Activated CD4-positive, alpha-beta T cell treated with anti-CD3 and anti-CD28 coated beads, Interleukin-2, amount 10 ng/mL, durations not matched to agents 24 days and 14 days (primary cell): ENCODE data around the gene LMF1. TPM values are rescaled to one million over a fixed set of nuclear protein-coding genes. Genes with fewer than 3 reads are reported as not detected.

Experiments used
- DNase-seq: peaks from one replicate; pipeline ENCODE4 v3.0.0; 2022
- H3K27ac Mint-ChIP-seq: one replicate; pipeline ENCODE4 v1.8.0; 2022; ENCODE audit warnings: mild to moderate bottlenecking, mixed read lengths
- H3K27me3 Mint-ChIP-seq: one replicate; pipeline ENCODE4 v1.8.0; 2022; ENCODE audit warnings: mixed read lengths
- H3K36me3 Mint-ChIP-seq: one replicate; pipeline ENCODE4 v1.8.0; 2022; ENCODE audit warnings: low read depth, mild to moderate bottlenecking, mixed read lengths
- H3K4me1 Mint-ChIP-seq: one replicate; pipeline ENCODE4 v1.8.0; 2021; ENCODE audit warnings: mixed read lengths
- H3K4me3 Mint-ChIP-seq: one replicate; pipeline ENCODE4 v1.8.0; 2022; ENCODE audit warnings: mild to moderate bottlenecking, moderate library complexity, mixed read lengths
- H3K9me3 Mint-ChIP-seq: one replicate; pipeline ENCODE4 v1.8.0; 2021; ENCODE audit warnings: mixed read lengths
- intact Hi-C: fragments of 100-400 bp; cut with micrococcal nuclease; formaldehyde crosslinking; loops from one replicate; pipeline ENCODE4 v1.15.1; 2023
- total RNA-seq: library from RNA; stranded (reverse); gene quantifications from 2 replicates; pipeline ENCODE4 v1.2.3, GENCODE V29; 2022

The LMF1 gene
- total RNA-seq, 1 donor from 2014 or later: 11.9 TPM

DNA sequence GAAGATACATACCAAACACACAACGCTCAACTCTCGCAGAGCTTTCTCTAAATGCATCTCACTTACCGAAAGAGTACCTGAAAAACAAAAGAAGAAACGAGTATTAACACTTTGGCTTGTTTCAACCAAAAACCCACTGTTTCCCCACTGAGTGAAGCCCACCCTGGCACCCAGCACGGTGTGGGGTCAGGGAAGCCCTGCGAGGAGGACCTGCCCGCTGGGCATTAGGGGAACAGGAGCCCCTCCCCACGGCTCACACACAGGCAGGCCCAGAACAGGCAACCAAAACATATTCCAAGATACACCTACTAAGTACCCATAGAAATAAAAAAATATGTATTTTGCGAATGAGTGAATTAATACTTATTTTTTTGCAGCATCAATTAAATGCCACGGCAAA is 36.6 kb downstream of the LMF1 start:
- intact Hi-C loops: no loop called here
- DNase-seq: no peak
- Mint-ChIP-seq H3K4me1 (no peaks in the 10 kb centered on the region), H3K27me3 (no peaks in the 10 kb centered on the region), H3K9me3 (no peaks in the 10 kb centered on the region), H3K27ac (no peak overlapping the region), H3K36me3 (peaks cover 2% of the 10 kb centered on the region), H3K4me3 (no peak overlapping the region)

DNA sequence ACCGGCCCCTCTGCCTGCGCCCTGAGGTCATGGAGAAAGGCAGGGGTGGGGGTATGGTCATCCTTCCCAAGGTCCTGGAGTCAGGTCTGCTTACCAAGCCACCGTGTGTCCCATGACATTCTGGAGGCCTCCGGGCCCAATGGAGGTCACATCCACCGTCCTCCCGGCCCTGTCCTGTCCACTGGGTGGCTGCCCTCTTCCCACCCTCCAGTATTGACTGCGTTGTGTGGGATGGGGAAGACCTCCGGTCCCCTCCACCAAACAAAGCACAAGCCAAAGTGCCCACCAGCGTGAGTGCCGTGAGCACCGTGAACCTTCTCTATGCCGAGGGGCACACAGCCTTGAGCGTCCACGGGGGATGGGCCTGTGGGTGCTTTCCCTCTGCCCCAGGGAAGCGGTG is 37.2 kb downstream of the LMF1 start:
- Mint-ChIP-seq H3K4me3 (no peak overlapping the region), H3K36me3 (peaks cover 2% of the 10 kb centered on the region), H3K27ac (no peak overlapping the region), H3K4me1 (no peaks in the 10 kb centered on the region), H3K9me3 (no peaks in the 10 kb centered on the region), H3K27me3 (no peaks in the 10 kb centered on the region)
- intact Hi-C loops: no loop called here
- DNase-seq: no peak

DNA sequence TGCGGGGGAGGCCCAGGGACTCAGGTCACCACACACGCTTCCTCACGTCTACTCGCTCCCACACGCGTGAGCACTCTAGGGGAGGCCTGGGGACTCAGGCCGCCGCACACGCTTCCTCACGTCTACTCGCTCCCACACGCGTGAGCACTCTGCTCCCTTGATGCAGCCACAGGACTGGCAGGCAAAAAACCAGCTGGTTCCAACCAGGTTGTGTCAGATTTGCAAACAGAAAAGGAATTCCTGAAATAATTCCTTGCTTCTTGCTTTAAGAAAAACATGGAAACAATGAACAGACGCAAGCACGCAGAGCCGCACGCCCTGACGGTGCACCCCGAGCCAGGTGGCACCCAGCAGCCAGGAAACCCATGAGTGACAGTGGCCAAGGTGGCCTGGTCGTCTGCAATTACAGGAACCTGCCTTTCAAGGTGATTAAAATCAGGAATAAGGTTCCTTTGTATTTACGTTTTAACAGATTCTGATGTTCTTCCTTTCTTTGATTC is 37.9 kb downstream of the LMF1 start:
- Mint-ChIP-seq H3K9me3 (no peaks in the 10 kb centered on the region), H3K4me3 (no peak overlapping the region), H3K27ac (no peak overlapping the region), H3K27me3 (no peaks in the 10 kb centered on the region), H3K4me1 (no peaks in the 10 kb centered on the region), H3K36me3 (peaks cover 2% of the 10 kb centered on the region)
- intact Hi-C loops: no loop called here
- DNase-seq: no peak

DNA sequence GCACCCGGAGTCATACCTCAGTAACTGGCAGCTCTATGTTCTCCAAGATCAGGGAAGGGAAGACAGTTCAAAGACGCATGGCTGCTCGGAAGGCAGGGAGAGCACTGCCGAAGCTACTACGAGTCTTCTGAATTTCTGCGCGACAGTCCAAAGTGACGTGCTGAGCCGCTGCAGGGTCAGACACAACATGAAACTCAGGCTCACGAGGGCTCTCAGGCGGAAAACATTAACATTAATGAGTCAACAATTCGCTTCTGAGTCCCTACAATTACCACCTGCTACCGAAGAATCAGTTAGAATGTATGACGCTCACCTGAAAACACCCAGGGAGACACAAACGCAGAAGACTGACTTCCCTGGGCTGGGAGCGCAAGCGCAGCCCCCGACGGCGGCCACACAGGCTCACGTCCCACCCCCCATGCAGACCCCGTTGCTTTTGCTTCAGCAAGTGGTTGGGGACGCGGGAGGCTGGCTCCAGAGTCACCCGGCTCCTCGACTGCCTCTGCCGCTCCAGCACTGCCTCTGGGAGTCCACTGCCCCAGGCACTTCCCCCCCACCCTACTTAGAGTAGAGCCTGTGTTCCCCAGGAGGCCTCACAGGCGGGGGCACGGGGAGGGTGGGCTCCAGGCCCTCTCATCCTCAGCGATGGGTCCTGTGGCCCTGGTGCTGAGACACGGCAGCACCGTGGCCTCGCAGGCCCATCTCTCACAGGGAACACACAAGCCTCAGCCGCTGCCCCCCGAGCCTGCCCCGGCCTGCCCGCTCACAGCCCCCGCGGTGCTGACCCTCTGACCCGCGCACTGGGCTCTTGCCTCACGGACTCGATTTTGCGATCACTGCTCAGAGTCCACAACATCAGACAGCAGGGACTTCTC is 38.9 kb downstream of the LMF1 start:
- no peaks in the 10 kb centered on the region for H3K4me1 Mint-ChIP-seq

DNA sequence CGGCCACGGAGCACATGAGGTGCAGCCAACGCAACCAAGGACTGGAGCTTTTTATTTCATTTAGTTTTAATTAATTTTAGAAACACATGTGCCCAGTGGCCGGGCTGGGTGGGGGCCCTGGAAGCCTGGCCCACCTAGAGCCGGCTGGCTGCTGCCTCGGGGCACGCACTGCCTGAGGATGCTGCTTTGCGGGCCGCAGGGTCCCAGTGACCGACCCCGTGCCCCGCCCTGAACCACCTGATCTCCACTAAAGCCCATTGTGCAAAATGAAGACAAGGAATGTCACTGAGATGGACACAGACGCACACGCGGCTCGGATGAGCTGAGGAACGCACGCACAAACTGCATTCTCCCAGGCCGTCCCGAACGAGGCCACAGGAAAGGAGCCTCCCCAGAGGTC is 39.6 kb downstream of the LMF1 start:
- peaks cover 2% of the 10 kb centered on the region for H3K9me3 Mint-ChIP-seq
- intact Hi-C loops: no loop called here
- no peak for DNase-seq

More for the DNA sequence above, 38.9 kb downstream of the LMF1 start:
- Mint-ChIP-seq H3K9me3 (no peaks in the 10 kb centered on the region), H3K27ac (no peak overlapping the region), H3K4me3 (no peak overlapping the region), H3K36me3 (peaks cover 2% of the 10 kb centered on the region), H3K27me3 (no peaks in the 10 kb centered on the region)
- intact Hi-C loops: no loop called here
- DNase-seq: no peak

DNA sequence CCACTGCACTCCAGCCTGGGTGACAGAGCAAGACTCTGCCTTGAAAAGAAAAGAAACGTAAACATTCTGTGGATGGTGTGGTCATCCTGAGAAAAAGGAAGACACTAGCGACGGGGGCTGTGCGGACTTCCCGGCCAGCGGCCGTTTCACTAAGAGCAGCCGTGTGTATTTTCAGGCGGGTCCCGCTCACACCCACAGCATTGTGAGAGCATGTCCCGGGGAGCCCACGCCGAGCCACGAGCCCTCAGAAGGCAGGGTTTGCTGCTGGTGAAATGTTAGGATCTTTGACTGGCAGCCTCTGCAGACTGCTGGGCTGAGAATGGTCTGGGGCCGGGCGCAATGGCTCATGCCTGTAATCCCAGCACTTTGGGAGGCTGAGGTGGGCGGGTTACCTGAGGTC is 40.3 kb downstream of the LMF1 start:
- Mint-ChIP-seq H3K27me3 (no peaks in the 10 kb centered on the region), H3K4me3 (no peak overlapping the region), H3K9me3 (peaks cover 4% of the 10 kb centered on the region), H3K36me3 (peaks cover 6% of the 10 kb centered on the region), H3K27ac (no peak overlapping the region), H3K4me1 (no peaks in the 10 kb centered on the region)
- intact Hi-C loops: no loop called here
- no peak for DNase-seq

More for the DNA sequence above, 39.6 kb downstream of the LMF1 start:
- Mint-ChIP-seq H3K27ac (no peak overlapping the region), H3K4me3 (no peak overlapping the region), H3K36me3 (peaks cover 4% of the 10 kb centered on the region), H3K4me1 (no peaks in the 10 kb centered on the region), H3K27me3 (no peaks in the 10 kb centered on the region)

DNA sequence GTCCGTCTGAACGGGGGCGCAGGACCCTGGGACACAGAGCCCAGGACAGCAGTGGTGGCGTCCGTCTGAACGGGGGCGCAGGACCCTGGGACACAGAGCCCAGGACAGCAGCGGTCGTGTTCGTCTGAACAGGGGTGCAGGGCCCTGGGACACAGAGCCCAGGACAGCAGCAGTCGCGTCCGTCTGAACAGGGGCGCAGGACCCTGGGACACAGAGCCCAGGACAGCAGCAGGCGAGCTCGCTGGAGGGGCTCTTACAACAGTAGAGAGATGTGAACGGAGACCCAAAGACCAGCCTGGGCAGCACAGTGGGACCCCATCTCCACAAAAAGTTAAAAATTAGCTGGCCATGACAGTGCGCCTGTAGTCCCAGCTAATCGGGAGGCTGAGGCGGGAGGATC is 40.7 kb downstream of the LMF1 start:
- intact Hi-C loops: no loop called here
- DNase-seq: no peak
- Mint-ChIP-seq H3K27ac (no peak overlapping the region), H3K36me3 (peaks cover 6% of the 10 kb centered on the region), H3K4me1 (no peaks in the 10 kb centered on the region), H3K9me3 (peaks cover 4% of the 10 kb centered on the region), H3K4me3 (no peak overlapping the region), H3K27me3 (no peaks in the 10 kb centered on the region)

DNA sequence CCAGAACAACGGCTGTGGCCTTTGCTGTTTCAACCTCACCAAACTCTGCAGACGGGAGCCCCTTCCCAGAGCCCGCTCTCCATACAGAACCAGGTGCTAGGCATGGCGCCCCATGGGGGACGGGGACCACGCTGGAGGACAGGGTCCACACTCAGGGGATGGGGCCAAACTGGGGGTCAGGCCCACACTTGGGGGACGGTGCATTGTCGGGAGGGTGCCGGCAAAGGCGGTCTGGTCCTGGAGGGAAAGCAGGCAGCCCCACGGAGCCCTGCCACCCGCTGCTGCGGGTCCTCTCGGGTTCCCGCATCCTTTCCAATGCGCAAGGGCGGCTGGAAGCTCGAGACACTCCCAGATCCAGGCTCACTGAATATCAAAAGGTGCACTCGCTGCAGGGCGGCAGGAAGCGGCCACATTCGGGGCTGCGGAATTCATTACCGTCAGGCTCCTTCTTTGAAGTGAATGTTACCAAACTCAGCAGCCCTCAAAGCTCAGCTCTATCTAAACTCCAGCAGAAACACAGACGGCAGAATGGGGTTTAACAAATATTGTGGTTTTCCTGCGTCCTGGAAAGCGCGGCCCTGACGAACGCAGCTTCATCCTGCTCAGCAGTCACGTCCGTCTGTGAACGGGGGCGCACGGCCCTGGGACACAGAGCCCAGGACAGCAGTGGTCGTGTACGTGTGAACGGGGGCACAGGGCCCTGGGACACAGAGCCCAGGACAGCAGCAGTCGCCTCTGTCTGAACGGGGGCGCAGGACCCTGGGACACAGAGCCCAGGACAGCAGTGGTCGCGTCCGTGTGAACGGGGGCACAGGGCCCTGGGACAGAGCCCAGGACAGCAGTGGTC is 41.3 kb downstream of the LMF1 start:
- intact Hi-C loops: no loop called here
- peaks cover 4% of the 10 kb centered on the region for H3K9me3 Mint-ChIP-seq

DNA sequence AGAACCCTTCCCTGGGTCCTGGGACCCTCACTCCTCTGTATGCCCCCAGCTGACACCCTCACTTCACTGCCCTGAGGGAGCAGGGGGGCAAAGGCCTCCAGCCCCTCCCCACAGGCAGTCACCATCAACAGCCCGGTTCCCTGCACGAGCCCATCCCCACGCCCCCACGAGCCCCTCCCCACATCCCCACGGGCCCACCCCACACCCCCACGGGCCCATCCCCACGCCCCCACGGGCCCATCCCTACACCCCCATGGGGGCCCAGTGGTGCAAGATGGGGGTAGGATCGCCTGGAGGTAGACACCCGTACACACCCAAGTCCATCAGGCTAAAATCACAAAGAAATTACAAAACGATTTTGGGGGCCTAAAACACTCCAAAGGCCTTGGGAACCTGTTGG is 42.3 kb downstream of the LMF1 start:
- no peaks in the 10 kb centered on the region for H3K4me1 Mint-ChIP-seq
- peaks cover 4% of the 10 kb centered on the region for H3K9me3 Mint-ChIP-seq
- H3K36me3 Mint-ChIP-seq: peaks cover 6% of the 10 kb centered on the region
- no peak for DNase-seq
- H3K4me3 Mint-ChIP-seq: no peak overlapping the region
- H3K27me3 Mint-ChIP-seq: no peaks in the 10 kb centered on the region
- intact Hi-C loops: no loop called here
- H3K27ac Mint-ChIP-seq: no peak overlapping the region

More for the DNA sequence above, 41.3 kb downstream of the LMF1 start:
- no peaks in the 10 kb centered on the region for H3K27me3 Mint-ChIP-seq
- peaks cover 6% of the 10 kb centered on the region for H3K36me3 Mint-ChIP-seq
- H3K4me1 Mint-ChIP-seq: no peaks in the 10 kb centered on the region
- H3K27ac Mint-ChIP-seq: no peak overlapping the region
- H3K4me3 Mint-ChIP-seq: no peak overlapping the region
- DNase-seq: no peak

DNA sequence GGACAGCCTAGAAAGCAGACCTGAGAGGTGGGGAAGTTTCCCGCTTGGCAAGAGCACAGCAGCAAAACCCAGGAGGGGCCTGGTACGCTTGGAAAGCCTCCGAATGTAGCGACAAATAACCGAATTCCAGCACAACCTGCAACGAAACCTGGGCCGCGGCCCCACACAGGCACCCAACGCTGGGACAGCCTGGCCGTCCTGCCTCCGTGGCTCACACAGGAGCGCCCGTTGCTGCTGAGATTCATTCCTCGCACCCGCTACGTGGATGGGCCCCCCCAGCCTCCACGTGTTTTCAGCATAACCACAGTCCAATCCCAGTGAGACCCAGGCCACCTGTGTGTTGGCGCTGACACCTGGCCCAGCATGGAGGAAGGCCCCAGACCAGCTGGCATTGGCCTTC is 42.9 kb downstream of the LMF1 start:
- H3K27me3 Mint-ChIP-seq: no peaks in the 10 kb centered on the region
- no peak for DNase-seq
- intact Hi-C loops: no loop called here
- no peak overlapping the region for H3K27ac Mint-ChIP-seq
- peaks cover 6% of the 10 kb centered on the region for H3K36me3 Mint-ChIP-seq
- no peak overlapping the region for H3K4me3 Mint-ChIP-seq
- peaks cover 4% of the 10 kb centered on the region for H3K9me3 Mint-ChIP-seq
- H3K4me1 Mint-ChIP-seq: no peaks in the 10 kb centered on the region

DNA sequence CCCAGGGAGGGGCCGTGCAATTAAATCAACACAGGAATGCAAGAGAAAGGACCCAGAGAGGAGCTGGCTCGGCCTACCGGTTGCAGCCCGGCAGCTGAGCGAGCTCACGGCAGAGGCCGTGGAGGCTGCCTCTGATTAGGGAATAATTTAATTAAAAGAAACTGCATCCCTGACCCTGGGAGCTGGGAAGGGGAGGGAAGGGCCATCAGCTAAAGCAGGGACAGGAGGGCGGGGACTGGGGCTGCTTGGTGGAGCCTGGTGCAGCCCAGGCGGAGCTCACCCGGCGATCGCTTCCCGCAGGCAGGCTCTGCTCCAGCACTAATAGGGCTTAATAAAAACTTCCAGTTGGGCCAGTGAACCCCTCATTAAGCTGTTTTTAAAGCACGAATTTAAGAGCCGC is 43.4 kb downstream of the LMF1 start:
- Mint-ChIP-seq H3K36me3 (peaks cover 7% of the 10 kb centered on the region), H3K27me3 (no peaks in the 10 kb centered on the region), H3K27ac (no peak overlapping the region), H3K4me3 (no peak overlapping the region), H3K4me1 (no peaks in the 10 kb centered on the region), H3K9me3 (peaks cover 4% of the 10 kb centered on the region)
- DNase-seq: no peak
- intact Hi-C loops: no loop called here

DNA sequence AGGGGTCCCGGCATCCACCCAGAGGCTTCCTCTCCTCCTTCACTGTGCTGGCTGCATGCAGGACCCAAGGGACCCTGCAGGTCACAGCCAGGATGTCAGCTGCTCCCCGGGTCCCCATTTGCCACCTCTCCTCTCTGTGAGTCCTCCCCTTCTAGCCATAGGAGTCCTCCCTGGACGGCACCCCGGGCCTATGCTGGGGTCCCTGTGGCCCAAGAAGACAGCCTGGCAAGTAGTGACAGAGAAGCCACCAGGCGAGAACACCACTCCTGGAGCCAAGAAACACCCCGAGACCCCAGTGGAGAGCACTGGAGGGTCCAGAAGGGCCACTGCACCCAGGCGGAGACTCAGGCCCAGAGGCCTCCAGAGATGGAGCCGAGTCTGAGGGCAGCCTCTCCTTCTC is 44.1 kb downstream of the LMF1 start:
- H3K4me3 Mint-ChIP-seq: no peak overlapping the region
- no peak for DNase-seq
- H3K4me1 Mint-ChIP-seq: no peaks in the 10 kb centered on the region
- H3K27ac Mint-ChIP-seq: no peak overlapping the region
- intact Hi-C loops: no loop called here
- peaks cover 4% of the 10 kb centered on the region for H3K9me3 Mint-ChIP-seq
- no peaks in the 10 kb centered on the region for H3K27me3 Mint-ChIP-seq
- H3K36me3 Mint-ChIP-seq: peaks cover 10% of the 10 kb centered on the region

DNA sequence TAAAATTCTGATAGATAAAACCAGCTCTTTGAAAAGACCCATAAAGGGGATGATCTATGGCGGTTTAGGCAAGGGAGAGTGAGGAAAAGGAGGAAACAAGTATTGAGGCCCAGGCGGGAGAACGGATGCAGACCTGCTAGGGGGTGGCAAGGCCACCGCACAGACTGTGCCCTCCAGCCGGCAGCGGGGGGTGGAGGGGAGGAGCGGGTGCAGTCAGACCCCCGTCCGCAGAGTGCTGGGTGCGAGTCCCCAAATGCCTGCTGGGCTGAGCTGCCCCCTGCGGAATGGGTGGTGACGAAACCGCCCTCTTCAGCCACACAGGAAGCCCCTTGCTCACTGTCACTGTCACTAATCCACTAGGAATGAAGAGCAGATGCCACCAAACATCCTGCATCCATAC is 46.0 kb downstream of the LMF1 start:
- Mint-ChIP-seq H3K36me3 (peaks cover 8% of the 10 kb centered on the region), H3K9me3 (peaks cover 4% of the 10 kb centered on the region), H3K27ac (no peak overlapping the region), H3K4me3 (no peak overlapping the region), H3K27me3 (no peaks in the 10 kb centered on the region), H3K4me1 (no peaks in the 10 kb centered on the region)
- no peak for DNase-seq
- intact Hi-C loops: no loop called here

DNA sequence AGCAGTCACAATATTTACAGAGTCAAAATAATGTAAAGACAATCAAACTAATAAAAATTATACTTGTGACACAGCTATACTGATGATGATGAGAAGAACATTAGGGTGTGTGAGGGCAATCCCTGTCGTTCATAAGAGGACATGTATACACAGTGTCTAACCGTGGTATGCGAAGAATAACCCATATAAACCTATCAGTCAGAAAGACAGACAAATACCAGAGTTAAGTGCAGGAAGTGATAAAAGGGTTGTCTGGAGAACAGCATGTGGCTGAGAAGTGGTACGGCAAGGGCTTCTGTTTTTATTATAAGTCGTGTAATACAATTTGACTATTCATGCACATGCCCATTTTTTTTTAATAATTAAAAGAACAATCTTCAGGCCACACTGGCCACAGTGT is 46.7 kb downstream of the LMF1 start:
- intact Hi-C loops: no loop called here
- Mint-ChIP-seq H3K27ac (no peak overlapping the region), H3K36me3 (peaks cover 8% of the 10 kb centered on the region), H3K4me3 (no peak overlapping the region), H3K4me1 (no peaks in the 10 kb centered on the region), H3K9me3 (peaks cover 4% of the 10 kb centered on the region), H3K27me3 (no peaks in the 10 kb centered on the region)
- DNase-seq: no peak
